ENCODE results near the gene RXRA. TPM values are rescaled to one million over a fixed set of nuclear protein-coding genes. Genes with fewer than 3 reads are reported as not detected.

The RXRA gene
- total and polyA plus RNA-seq, 9 donors: 12.4 to 82.2 (median 70.6) TPM

GRCh38 chr9:134330590-134330989 lies 4.3 kb downstream of the RXRA start:
- no peaks in the 10 kb centered on the region for H3K9me3 ChIP-seq
- no peaks in the 10 kb centered on the region for H3K36me3 ChIP-seq
- WGBS, 3 donors: 87 to 93% (median 88%) methylated on average over 3 of the region's 3 CpGs
- peak in 1 of 5 donors; percentile 29 for DNase-seq
- peaks cover 51% of the 10 kb centered on the region for H3K4me1 ChIP-seq (ENCODE audit: insufficient read depth)
- H3K27ac ChIP-seq: peak overlapping the region in 1 of 2 donors; percentile 28
- no peaks in the 10 kb centered on the region for H3K27me3 ChIP-seq
- TF ChIP-seq CTCF (IDR thresholded peaks at IDR 0.05) (no peak), EP300 (IDR thresholded peaks at IDR 0.05) (no peak), POLR2A (IDR thresholded peaks at IDR 0.05) (no peak)
- intact Hi-C loops (cut with DNase I): loop anchor here in 2 of 4 donors (5.0 to 10.0 kb wide), 2 partner anchors 37 to 94 kb away; no protein-coding TSS in a partner anchor
- H3K4me3 ChIP-seq: no peak overlapping the region

GRCh38 chr9:134331186-134332025 lies 5.2 kb downstream of the RXRA start:
- H3K4me1 ChIP-seq (ENCODE audit: insufficient read depth): peaks cover 57% of the 10 kb centered on the region
- peak in 1 of 5 donors; percentile 43 for DNase-seq

GRCh38 chr9:134332266-134332665 lies 6.0 kb downstream of the RXRA start:
- intact Hi-C loops (cut with DNase I): loop anchor here in 2 of 4 donors (5.0 to 10.0 kb wide), 2 partner anchors 35 to 93 kb away; no protein-coding TSS in a partner anchor
- no peak overlapping the region for H3K27ac ChIP-seq
- peaks cover 64% of the 10 kb centered on the region for H3K4me1 ChIP-seq (ENCODE audit: insufficient read depth)
- no peaks in the 10 kb centered on the region for H3K9me3 ChIP-seq
- TF ChIP-seq EP300 (IDR thresholded peaks at IDR 0.05): no peak
- TF ChIP-seq POLR2A (IDR thresholded peaks at IDR 0.05): no peak
- no peak for TF ChIP-seq CTCF (IDR thresholded peaks at IDR 0.05)
- H3K4me3 ChIP-seq: no peak overlapping the region
- H3K27me3 ChIP-seq: no peaks in the 10 kb centered on the region
- DNase-seq: peak in 1 of 5 donors; percentile 47
- 74 to 77% (median 75%) methylated on average over 13 of the region's 13 CpGs for WGBS, 3 donors
- H3K36me3 ChIP-seq: no peaks in the 10 kb centered on the region

More at GRCh38 chr9:134331186-134332025, 5.2 kb downstream of the RXRA start:
- H3K27ac ChIP-seq: no peak overlapping the region
- H3K36me3 ChIP-seq: no peaks in the 10 kb centered on the region
- intact Hi-C loops (cut with DNase I): loop anchor here in 2 of 4 donors (5.0 to 10.0 kb wide), 2 partner anchors 36 to 93 kb away; no protein-coding TSS in a partner anchor
- WGBS, 3 donors: 91 to 94% (median 94%) methylated on average over 29 to 30 of the region's 30 CpGs
- no peaks in the 10 kb centered on the region for H3K9me3 ChIP-seq
- no peak overlapping the region for H3K4me3 ChIP-seq
- no peaks in the 10 kb centered on the region for H3K27me3 ChIP-seq
- TF ChIP-seq CTCF (IDR thresholded peaks at IDR 0.05) (no peak), EP300 (IDR thresholded peaks at IDR 0.05) (no peak), POLR2A (IDR thresholded peaks at IDR 0.05) (no peak)

GRCh38 chr9:134332841-134333233 lies 6.6 kb downstream of the RXRA start:
- Histone ChIP-seq H3K27ac (peak overlapping the region in 1 of 2 donors; percentile 23), H3K4me3 (no peak overlapping the region), H3K27me3 (no peaks in the 10 kb centered on the region), H3K4me1 (ENCODE audit: insufficient read depth) (peaks cover 66% of the 10 kb centered on the region), H3K36me3 (no peaks in the 10 kb centered on the region), H3K9me3 (no peaks in the 10 kb centered on the region)
- TF ChIP-seq EP300 (IDR thresholded peaks at IDR 0.05) (no peak), POLR2A (IDR thresholded peaks at IDR 0.05) (no peak), CTCF (IDR thresholded peaks at IDR 0.05) (no peak)
- WGBS, 3 donors: 30 to 62% (median 57%) methylated on average over 2 to 8 of the region's 8 CpGs
- intact Hi-C loops (cut with DNase I): loop anchor here in 2 of 4 donors (5.0 to 10.0 kb wide), 2 partner anchors 34 to 92 kb away; no protein-coding TSS in a partner anchor
- DNase-seq: peak in 1 of 5 donors; percentile 30
